Measurements from ENCODE around the gene CPNE4. TPM values are rescaled to one million over a fixed set of nuclear protein-coding genes. Genes with fewer than 3 reads are reported as not detected.
"Not testable (repeated sequence)": the region's sequence is repeated elsewhere in the genome, so short reads cannot be mapped to it uniquely, and the experiment has no call there.

The CPNE4 gene
- under 1 TPM; 0.35 to 0.82 (median 0.51) TPM for polyA plus RNA-seq (ENCODE audit: insufficient read length in 4 of 4)

DNA sequence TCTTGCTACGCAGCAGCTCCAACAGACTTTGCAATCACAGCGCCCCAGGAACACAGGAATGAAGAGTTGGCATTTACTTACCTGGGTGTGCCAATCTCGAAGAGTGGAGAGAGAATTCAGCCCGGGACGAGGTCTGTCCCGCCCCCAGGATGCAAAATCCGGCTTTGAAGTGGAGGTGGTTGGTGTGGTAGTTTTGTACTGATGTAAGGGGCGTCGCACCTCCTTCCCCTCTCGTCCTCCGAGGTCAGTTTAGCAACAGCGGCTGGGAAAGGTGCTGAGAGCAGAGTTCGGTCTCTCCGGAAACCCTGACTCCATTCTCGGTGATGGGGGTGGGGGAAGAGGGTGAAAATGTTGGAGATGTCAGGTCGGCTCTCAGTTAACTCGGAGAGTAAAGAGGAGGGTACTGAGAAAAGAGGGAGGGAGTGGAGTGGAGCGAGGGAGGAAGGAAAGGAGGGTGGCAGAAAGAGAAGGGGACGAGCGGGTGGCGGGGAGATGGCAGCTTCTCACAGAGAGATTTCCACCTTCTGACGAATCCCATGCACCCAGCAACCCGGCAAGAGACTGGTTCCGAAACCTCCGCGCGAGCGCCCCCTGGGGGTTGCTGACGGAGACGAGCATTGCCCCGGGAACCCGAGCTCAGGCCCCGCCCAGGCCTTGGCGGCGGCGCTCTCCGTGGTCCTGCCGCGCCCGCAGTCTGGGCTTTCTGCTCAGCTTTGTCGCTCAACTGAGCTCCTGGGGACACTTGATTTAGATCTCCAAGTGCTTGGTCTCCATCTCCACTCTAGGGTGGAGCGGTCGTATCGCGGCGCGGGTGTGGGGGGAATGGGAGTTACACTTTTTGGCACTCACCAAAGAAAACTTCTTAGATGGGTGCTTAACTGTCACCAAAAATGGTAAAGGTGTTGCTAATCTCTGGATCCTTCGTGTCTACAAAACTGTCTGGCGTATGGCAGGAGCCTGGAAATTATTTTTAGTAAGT lies at the start of gene CPNE4:
TSS of gene CPNE4 (minus strand) at position 529 of the 979 bp plus-strand sequence.
- DNase-seq (ENCODE audit: low read depth in 4 of 4, low spot score in 2 of 4): peak; percentile 45 to 78 (median 67)

DNA sequence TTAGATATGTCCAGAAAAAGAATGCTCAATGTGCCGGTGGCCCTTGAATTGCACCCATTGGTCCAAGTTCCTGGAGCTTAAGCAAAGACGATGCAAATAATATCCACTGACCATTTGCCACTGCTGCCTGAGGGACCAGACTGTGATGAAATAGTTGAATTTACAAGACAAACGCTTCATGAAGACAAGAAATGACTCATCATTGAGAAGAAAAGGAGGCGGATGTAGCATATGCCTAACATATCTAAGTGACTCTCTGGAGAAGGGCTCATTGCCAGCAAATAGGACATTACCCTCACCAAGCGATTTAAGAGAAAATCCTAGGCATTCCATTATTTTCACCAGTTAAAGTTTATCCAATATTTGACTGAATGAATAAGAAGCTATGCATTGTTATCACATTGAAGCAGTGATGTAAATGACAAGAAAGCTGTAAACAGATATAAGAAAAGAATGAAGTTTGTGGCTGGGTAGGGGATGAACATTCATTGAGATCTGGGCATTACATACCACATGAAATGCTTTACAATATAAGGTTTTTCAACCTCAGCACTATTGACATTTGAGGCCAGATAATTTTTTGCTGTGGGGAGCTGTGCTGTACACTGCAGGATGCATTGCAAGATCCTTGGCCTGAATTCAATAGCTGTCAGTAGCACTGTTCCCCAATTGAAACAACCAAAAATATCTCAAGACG lies 48.9 kb upstream of the CPNE4 start:
- no peak for DNase-seq (ENCODE audit: low read depth in 4 of 4, low spot score in 2 of 4)

DNA sequence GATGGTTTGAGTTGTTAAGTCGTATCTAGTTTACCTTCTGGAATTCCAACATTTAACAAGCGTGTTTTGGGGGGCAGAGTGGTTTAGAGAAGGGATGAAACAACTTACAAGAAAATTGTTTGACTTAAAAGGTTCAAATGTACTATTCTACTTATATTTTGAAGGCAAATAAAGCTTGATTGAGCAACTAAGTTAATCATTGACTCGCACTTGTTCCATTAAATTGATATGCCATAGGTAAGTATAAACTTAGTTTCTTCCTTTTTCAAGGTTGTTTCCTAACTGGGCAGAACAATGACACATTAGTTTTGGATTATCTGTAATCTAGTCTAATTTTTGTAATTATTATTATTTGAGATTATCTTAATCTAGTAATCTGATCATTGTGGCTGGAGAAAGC lies 48.3 kb upstream of the CPNE4 start:
- DNase-seq (ENCODE audit: low read depth in 4 of 4, low spot score in 2 of 4): no peak

DNA sequence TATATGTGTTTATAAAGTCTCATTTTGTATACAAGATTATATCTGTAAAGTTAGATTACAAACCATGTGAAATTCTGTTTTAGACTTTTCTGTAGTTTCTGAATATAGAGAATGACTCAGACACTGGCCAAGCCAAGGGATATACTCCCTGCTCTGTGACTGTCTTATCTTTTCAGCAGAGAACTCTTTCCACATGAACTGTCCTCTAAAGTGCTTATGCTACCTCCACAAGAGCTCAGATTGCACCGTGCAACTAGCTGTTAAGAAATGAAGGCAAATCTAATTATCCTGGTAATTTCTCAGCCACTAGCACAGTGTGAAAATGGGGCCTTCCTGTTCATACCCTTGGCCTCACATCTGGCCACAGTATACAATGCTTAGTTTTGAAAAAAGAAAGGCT lies 44.3 kb upstream of the CPNE4 start:
- DNase-seq (ENCODE audit: low read depth in 4 of 4, low spot score in 2 of 4): no peak

- no peak for DNase-seq (ENCODE audit: low read depth in 4 of 4, low spot score in 2 of 4)
These were observed 39.0 kb upstream of the CPNE4 start for GRCh38 chr3:132073771-132074170.

- DNase-seq (ENCODE audit: low read depth in 4 of 4, low spot score in 2 of 4): no peak
These were observed 36.2 kb upstream of the CPNE4 start for GRCh38 chr3:132071043-132071442.

DNA sequence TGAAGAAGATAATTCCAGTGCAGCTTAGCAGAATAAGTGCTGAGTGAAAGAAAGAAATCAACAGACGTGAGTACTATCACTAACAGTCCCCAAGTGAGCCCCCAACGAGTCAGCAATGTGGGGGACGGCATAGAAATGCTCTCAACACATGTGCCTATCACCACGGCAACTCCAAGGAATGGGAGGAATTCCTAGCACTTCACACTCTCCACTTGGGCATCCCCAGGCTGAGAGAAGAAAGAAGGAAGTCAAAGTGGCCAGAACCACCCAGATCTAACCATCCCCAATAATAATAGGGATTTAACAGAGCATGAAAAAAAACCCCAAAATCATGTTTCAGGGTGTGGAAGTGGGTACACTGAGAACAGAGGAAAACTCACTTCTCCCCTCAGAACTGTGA lies 29.3 kb upstream of the CPNE4 start:
- DNase-seq (ENCODE audit: low read depth in 4 of 4, low spot score in 2 of 4): no peak

DNA sequence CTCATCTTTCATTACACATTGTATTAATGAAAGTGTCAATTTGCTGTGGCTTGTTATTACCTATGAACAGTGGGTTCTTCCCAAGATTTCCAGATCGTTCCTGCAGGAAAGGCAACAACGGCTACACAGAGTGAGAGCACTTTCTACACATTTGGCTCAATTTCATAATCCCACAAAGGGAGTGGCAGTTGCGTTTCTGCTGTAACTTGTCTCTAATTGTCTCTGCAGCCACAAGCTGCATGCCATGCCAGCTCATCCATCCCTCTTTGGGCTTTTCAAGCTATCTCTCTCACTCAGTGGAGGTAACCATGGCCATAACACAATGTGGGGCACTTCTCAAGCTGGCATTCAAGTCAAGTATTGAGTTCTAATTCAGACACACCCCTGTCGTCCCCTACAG lies 27.7 kb upstream of the CPNE4 start:
- DNase-seq (ENCODE audit: low read depth in 4 of 4, low spot score in 2 of 4): no peak

GRCh38 chr3:132055872-132056271 lies 21.1 kb upstream of the CPNE4 start:
- no peak for DNase-seq (ENCODE audit: low read depth in 4 of 4, low spot score in 2 of 4)

DNA sequence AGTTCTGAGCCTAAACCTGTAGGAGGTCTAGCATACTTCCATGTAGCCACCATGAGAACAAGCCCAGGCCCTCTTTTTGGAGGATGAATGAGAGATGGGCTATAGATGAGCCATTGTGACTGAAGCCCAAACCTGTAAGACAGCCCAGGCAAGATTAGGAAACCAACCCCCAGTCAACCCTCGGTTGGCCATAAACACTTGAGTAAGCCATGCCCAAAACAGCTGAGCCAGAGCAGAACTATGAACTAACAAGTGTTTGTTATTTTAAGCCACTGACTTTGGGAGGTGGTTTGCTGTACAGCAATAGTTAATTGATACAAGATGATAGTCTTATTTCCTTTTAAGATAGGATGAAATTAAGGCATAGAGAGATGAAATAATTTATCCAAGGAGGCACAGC lies 12.4 kb upstream of the CPNE4 start:
- DNase-seq (ENCODE audit: low read depth in 4 of 4, low spot score in 2 of 4): no peak

GRCh38 chr3:132044874-132045273 lies 10.1 kb upstream of the CPNE4 start:
- not testable (repeated sequence) for DNase-seq (ENCODE audit: low read depth in 4 of 4, low spot score in 2 of 4)

DNA sequence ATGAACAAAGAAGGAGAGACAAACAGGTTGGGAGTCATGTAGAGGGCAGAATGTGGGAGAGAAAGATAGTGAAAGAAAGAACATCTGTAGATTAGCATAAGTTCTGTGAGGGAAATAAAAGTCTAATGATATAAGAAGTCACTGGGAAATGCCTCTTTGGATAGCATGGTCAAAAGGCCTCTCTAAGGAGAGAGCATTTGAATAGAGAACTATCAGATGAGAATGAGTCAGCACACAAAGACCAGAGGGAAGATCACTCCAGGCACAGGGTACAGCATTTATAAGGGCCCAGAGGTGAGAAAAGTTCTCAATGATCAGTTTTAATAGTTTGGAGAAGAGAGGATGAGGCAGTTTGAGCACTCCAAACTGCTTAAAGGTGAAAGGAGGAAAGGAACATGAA lies 7.9 kb upstream of the CPNE4 start:
- no peak for DNase-seq (ENCODE audit: low read depth in 4 of 4, low spot score in 2 of 4)

DNA sequence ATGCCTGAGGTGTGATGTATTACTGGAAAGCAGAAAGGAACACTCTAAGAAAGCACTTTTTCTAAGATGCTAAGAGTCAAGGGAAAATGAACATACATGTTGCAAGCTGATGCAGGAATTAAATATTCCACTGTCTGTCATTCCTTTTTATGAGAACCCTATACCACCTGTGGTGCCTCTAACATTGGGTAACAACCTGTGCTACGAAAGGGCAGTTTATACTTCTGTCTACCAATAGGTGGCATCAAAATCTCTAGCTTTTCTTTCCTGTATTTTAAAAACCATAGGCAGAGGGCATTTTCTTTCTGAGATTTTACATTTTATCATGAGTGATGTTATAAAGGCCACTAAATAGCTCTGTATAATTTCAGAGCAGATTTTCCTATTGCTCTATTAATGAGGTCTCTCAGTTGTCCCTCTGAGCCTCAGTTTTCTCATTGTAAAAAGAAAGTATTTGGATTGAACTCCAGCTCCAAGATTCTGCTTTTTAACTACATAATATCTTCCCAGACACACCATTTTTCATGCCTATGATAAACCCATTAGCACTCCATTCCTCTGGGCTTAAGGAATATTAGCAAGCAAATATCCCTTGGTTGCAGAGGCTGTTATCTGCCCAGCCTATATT lies 3.5 kb upstream of the CPNE4 start:
- no peak for DNase-seq (ENCODE audit: low read depth in 4 of 4, low spot score in 2 of 4)

DNA sequence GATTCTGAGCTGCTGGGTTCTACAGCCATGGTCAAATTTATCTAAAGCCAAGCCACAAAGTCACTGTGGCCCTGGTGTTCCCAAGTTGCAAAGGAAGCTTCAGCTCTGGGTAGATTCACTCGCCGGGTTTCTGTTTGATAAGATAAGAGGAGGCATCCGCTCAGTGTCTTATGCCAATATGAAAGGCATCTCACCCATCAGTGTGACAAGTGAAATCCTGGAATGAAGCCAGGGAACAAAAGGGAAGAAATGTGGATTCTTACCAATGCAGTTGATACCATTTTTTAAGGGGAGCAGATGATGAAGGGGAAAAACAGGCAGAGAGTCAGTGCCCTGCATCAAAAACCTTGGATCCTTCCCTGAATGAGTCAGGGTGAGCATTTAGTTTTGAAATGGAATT lies 2.8 kb upstream of the CPNE4 start:
- DNase-seq (ENCODE audit: low read depth in 4 of 4, low spot score in 2 of 4): no peak

- DNase-seq (ENCODE audit: low read depth in 4 of 4, low spot score in 2 of 4): no peak
These were observed 2.2 kb upstream of the CPNE4 start for GRCh38 chr3:132037056-132037455.

DNA sequence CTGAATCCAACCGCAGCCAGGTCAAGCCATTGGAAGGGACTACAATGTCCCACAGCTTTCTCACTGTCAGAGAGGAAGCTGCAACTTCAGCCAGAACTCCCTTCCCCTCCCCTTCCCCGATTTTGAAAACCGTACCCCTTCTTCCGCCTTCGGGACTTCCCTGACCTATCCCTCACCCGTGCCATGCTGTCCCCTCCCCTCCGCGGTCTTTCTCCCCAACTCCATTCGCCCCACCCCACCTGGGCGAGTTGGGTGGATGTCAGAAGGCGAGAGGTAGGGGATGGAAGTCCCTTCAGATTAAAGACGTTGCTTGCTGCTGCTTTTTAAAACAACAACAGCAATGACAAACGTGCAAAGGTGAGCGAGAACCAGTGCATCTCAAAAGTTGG lies 723 bp downstream of the CPNE4 start:
- DNase-seq (ENCODE audit: low read depth in 4 of 4, low spot score in 2 of 4): no peak

DNA sequence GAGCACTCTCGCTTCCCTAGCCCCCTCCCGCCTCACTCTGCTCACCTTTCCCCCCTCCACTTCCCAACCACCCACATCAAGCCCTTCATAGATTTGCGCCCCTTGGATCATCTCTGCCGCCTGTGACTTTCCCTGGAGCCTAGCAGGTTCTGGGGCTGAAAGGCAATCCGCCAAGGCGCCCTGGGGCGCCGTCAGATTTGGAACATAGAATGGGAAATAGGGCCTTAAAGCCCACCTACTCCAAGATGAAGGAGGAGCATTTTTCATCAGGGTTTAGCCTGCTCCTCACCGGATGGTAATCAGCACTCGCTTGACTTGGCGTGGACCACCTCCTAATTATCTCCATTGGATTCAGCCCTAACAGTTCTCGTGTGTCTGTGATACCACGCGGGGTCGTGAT lies 1.3 kb downstream of the CPNE4 start:
- no peak for DNase-seq (ENCODE audit: low read depth in 4 of 4, low spot score in 2 of 4)

GRCh38 chr3:132032959-132033358 lies 1.9 kb downstream of the CPNE4 start:
- no peak for DNase-seq (ENCODE audit: low read depth in 4 of 4, low spot score in 2 of 4)

DNA sequence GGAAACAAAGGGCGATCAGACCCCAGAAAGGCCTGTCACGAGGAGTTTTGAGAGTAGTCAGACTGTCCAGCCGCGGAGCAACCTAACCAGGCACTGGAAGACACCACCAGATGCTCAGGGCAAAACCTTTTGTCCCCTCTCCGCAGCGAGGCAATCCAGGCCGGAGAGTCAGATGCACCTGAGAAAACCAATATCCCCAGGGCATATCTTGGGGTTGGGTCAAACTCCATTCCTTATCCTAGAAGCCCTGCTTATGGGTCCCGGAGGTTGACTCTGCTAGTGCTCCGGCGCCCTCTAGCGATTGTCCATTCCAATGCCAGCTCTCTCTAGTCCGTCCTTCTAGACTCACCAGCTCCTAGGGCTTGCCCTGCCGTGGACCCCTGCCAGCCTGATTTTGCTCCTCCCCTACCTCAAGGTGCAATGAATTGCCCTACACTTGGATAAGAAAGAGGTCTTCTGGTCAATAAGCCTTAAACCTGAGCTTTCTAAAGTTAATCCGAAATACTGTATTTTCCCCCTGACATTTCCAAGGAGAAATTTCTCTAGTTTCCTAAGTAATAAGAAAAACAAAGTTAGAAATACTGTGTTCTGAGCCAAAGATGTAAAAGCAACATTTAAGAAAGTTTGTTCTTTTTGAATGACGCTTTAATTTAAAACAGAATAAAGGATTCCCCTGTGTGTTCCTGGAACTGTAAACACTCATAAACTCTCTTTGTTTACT lies 5.5 kb downstream of the CPNE4 start:
- DNase-seq (ENCODE audit: low read depth in 4 of 4, low spot score in 2 of 4): peak in 2 of 4 donors; percentile 41 to 71

GRCh38 chr3:132022914-132023313 lies 11.9 kb downstream of the CPNE4 start:
- DNase-seq (ENCODE audit: low read depth in 4 of 4, low spot score in 2 of 4): no peak

GRCh38 chr3:132020058-132020457 lies 14.8 kb downstream of the CPNE4 start:
- no peak for DNase-seq (ENCODE audit: low read depth in 4 of 4, low spot score in 2 of 4)

All from left renal cortex interstitium (tissue), 4 donors.